ENCODE measurements around the gene MOB3A. TPM values are rescaled to one million over a fixed set of nuclear protein-coding genes. Genes with fewer than 3 reads are reported as not detected.

The MOB3A gene
- 30.0 TPM for total RNA-seq

GRCh38 chr19:2096034-2096479 is at the start of gene MOB3A:
Gene MOB3A (minus strand): TSS chr19:2096326. CDS start chr19:2078560, 17,766 bp downstream.

GRCh38 chr19:2096480-2097202 is 515 bp upstream of the MOB3A start, which contains the start of gene IZUMO4:
Gene IZUMO4 (plus strand): TSS chr19:2096915. CDS start chr19:2096946, 31 bp downstream.

GRCh38 chr19:2050991-2051772 is 44.9 kb downstream of the MOB3A start, which contains the start of gene MKNK2:
Gene MKNK2 (minus strand): TSS chr19:2051244. CDS start chr19:2050851, 393 bp downstream.

Small RNAs within 50 kb of the gene (small RNA-seq; reads per million reads assigned to genes)
- gene AC007136.1 (ENCODE audit: low replicate concordance) = not detected

Other genes with a start within 250 kb of the MOB3A start
- 30.2 TPM for gene REXO1, start 247.8 kb downstream of the MOB3A start, total RNA-seq
- 9.1 TPM for gene KLF16, start 232.7 kb downstream of the MOB3A start, total RNA-seq
- 64.2 TPM for gene ABHD17A, start 210.8 kb downstream of the MOB3A start, total RNA-seq
- gene ADAT3, start 190.9 kb downstream of the MOB3A start, total RNA-seq = 5.8 TPM
- 67.3 TPM for gene SCAMP4, start 190.9 kb downstream of the MOB3A start, total RNA-seq
- gene CSNK1G2, start 155.2 kb downstream of the MOB3A start, total RNA-seq = 61.0 TPM
- 90.8 TPM for gene BTBD2, start 80.6 kb downstream of the MOB3A start, total RNA-seq
- 95.7 TPM for gene MKNK2, start 45.1 kb downstream of the MOB3A start, total RNA-seq
- 8.6 TPM for gene IZUMO4, start 589 bp upstream of the MOB3A start, total RNA-seq
- gene AP3D1, start 55.2 kb upstream of the MOB3A start, total RNA-seq = 88.5 TPM
- gene DOT1L, start 67.6 kb upstream of the MOB3A start, total RNA-seq = 22.6 TPM
- 85.9 TPM for gene PLEKHJ1, start 140.0 kb upstream of the MOB3A start, total RNA-seq
- 89.5 TPM for gene SF3A2, start 140.5 kb upstream of the MOB3A start, total RNA-seq
- gene AMH, start 153.0 kb upstream of the MOB3A start, total RNA-seq = 1.3 TPM
- 12.8 TPM for gene JSRP1, start 160.1 kb upstream of the MOB3A start, total RNA-seq
- 0.47 TPM for gene PEAK3, start 185.8 kb upstream of the MOB3A start, total RNA-seq
- gene LINGO3, start 211.8 kb upstream of the MOB3A start, total RNA-seq = not detected
- 132 TPM for gene LSM7, start 232.3 kb upstream of the MOB3A start, total RNA-seq
- 59.1 TPM for gene SPPL2B, start 232.4 kb upstream of the MOB3A start, total RNA-seq